Upper lobe of right lung (tissue), 1 donor: ENCODE measurements around the gene GIT2. TPM values are rescaled to one million over a fixed set of nuclear protein-coding genes. Genes with fewer than 3 reads are reported as not detected.
A peak's percentile ranks its signal among the peaks of the same experiment; 100 is the strongest.

ENCODE experiments used
- ATAC-seq: fragments of 200-7000 bp; cut with Tn5 transposase; one replicate; pipeline ENCODE4 v1.9.1; 2020; ENCODE audit warnings: mild to moderate bottlenecking, moderate library complexity
- DNase-seq: peaks from one replicate; pipeline ENCODE4 v3.0.0-alpha.2; 2020
- H3K27ac ChIP-seq: fragments of 200-600 bp; one replicate; pipeline ENCODE4 v1.8.0; 2022
- H3K27me3 ChIP-seq: fragments of 200-600 bp; one replicate; pipeline ENCODE4 v1.8.0; 2022; ENCODE audit warnings: mild to moderate bottlenecking
- H3K36me3 ChIP-seq: fragments of 200-600 bp; one replicate; pipeline ENCODE4 v1.8.0; 2022
- H3K4me1 ChIP-seq: fragments of 200-600 bp; one replicate; pipeline ENCODE4 v1.8.0; 2022
- H3K4me3 ChIP-seq: fragments of 200-600 bp; one replicate; pipeline ENCODE4 v1.8.0; 2022; ENCODE audit warnings: mild to moderate bottlenecking
- H3K9me3 ChIP-seq: fragments of 200-600 bp; one replicate; pipeline ENCODE4 v1.8.0; 2022
- intact Hi-C: fragments of 100-400 bp; cut with DNase I; formaldehyde crosslinking; loops from one replicate; pipeline ENCODE4 v1.11.0; 2022
- total RNA-seq: library from RNA; stranded (reverse); fragmentation: NEBNext Ultra II Directional; extraction: Animal tissue kit (Norgen Biotek cat#: 25700); gene quantifications from one replicate; pipeline ENCODE4 v1.2.1, GENCODE V29; 2021
- TF ChIP-seq, protein P1 (sequence below): fragments of 200-600 bp; IDR thresholded peaks from one replicate; pipeline ENCODE4 v1.8.0; 2022; ENCODE audit warnings: antibody characterized with exemption
- donor health status: DM: no; HTN: yes; CAD: no; lungs with severe emphysema.

Gene GIT2
- total RNA-seq, 1 donor from 2014 or later, result 52.1 TPM

DNA sequence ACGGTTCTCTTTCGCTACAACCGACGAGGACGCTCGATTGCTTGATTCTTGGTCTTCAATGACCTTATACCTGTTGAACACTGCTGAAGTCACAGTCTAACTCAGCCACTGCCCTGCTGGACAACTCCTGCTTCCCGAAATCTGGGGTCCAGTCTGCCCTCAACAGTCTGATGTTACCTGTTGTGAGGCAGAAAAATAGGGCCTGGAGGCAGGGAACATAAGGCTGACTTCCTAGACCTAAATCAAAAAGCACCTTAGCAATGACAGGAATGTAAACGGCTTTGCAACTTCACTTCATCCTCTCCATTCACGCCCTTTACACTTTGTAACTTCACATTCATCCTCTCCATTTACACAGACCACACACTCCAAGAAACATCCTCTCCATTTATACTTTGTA, 115.2 kb downstream of the GIT2 start:
- H3K36me3 ChIP-seq, result no peaks in the 10 kb centered on the region
- no peaks in the 10 kb centered on the region for H3K9me3 ChIP-seq
- no peaks in the 10 kb centered on the region for H3K27me3 ChIP-seq
- TF ChIP-seq, protein P1, sequence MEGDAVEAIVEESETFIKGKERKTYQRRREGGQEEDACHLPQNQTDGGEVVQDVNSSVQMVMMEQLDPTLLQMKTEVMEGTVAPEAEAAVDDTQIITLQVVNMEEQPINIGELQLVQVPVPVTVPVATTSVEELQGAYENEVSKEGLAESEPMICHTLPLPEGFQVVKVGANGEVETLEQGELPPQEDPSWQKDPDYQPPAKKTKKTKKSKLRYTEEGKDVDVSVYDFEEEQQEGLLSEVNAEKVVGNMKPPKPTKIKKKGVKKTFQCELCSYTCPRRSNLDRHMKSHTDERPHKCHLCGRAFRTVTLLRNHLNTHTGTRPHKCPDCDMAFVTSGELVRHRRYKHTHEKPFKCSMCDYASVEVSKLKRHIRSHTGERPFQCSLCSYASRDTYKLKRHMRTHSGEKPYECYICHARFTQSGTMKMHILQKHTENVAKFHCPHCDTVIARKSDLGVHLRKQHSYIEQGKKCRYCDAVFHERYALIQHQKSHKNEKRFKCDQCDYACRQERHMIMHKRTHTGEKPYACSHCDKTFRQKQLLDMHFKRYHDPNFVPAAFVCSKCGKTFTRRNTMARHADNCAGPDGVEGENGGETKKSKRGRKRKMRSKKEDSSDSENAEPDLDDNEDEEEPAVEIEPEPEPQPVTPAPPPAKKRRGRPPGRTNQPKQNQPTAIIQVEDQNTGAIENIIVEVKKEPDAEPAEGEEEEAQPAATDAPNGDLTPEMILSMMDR, result no peak
- peak overlapping the region; percentile 67 for H3K4me3 ChIP-seq
- ATAC-seq (no peak), DNase-seq (no peak)
- peaks cover 20% of the 10 kb centered on the region for H3K4me1 ChIP-seq
- intact Hi-C loops, result no loop called here
- H3K27ac ChIP-seq, result peak overlapping the region; percentile 65

GRCh38 chr12:109880043-109880931, 115.9 kb downstream of the GIT2 start, which contains the start of gene GLTP:
TSS of gene GLTP (minus strand) at chr12:109880541. CDS start at chr12:109880374, 167 bp downstream.
- no peaks in the 10 kb centered on the region for H3K9me3 ChIP-seq
- TF ChIP-seq, protein P1, result peak; percentile 43
- peaks cover 26% of the 10 kb centered on the region for H3K4me1 ChIP-seq
- peak within 1 kb of the TSS; percentile 75 for H3K4me3 ChIP-seq
- H3K27me3 ChIP-seq, result no peaks in the 10 kb centered on the region
- DNase-seq (peak; percentile 94), ATAC-seq (peak; percentile 98)
- peak within 1 kb of the TSS; percentile 87 for H3K27ac ChIP-seq
- no peaks in the 10 kb centered on the region for H3K36me3 ChIP-seq
- intact Hi-C loops, result no loop called here

Other genes with a start within 250 kb of the GIT2 start
- gene TRPV4, start 163.0 kb downstream of the GIT2 start, total RNA-seq, result 4.5 TPM
- 44.0 TPM for gene GLTP, start 115.8 kb downstream of the GIT2 start, total RNA-seq
- gene TCHP, start 96.1 kb downstream of the GIT2 start, total RNA-seq, result 16.5 TPM
- 54.0 TPM for gene ANKRD13A, start 3.1 kb upstream of the GIT2 start, total RNA-seq
- 25.0 TPM for gene C12orf76, start 52.2 kb upstream of the GIT2 start, total RNA-seq
- gene IFT81, start 128.0 kb upstream of the GIT2 start, total RNA-seq, result 7.3 TPM